Measurements from ENCODE around the gene MBTPS2. TPM values are rescaled to one million over a fixed set of nuclear protein-coding genes. Genes with fewer than 3 reads are reported as not detected.
"Not testable (repeated sequence)": the region's sequence is repeated elsewhere in the genome, so short reads cannot be mapped to it uniquely, and the experiment has no call there.

MBTPS2 gene
- total and polyA plus RNA-seq, 10 donors: 1.0 to 13.3 (median 10.3) TPM

DNA sequence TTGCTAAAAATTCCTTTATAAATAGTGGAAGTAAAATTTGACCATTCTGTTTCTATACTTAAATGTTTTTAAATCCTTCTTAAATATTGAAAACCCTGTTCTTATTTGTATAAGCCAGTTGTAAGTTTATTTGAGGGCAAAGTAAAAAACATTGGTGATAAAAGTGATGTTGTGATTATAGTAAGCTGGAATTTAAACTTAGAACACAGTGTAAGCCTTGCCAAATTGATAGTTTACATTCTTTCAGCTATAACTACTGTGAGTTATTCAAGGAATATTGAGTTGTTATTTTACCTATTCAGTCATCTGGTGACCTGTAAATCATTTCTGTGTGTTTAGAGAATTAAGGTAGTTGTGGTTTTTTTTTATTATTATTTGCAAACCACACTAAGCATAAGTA, 26.0 kb downstream of the MBTPS2 start:
- Histone ChIP-seq H3K27me3 (replicated peaks in 1 of 7) (no peaks in the 10 kb centered on the region), H3K9me3 (no peaks in the 10 kb centered on the region), H3K27ac (no peak overlapping the region), H3K4me1 (no peaks in the 10 kb centered on the region), H3K4me3 (no peak overlapping the region), H3K36me3 (peaks cover 0 to 9% (median 0%) of the 10 kb centered on the region in 6 donors)
- intact Hi-C loops (cut with DNase I; ENCODE audit: low total_unique reads): no loop called here
- DNase-seq: no peak
- no peak for TF ChIP-seq POLR2A (IDR thresholded peaks at IDR 0.05)
- no peak for TF ChIP-seq POLR2AphosphoS5 (IDR thresholded peaks at IDR 0.05)
- TF ChIP-seq, protein P1, sequence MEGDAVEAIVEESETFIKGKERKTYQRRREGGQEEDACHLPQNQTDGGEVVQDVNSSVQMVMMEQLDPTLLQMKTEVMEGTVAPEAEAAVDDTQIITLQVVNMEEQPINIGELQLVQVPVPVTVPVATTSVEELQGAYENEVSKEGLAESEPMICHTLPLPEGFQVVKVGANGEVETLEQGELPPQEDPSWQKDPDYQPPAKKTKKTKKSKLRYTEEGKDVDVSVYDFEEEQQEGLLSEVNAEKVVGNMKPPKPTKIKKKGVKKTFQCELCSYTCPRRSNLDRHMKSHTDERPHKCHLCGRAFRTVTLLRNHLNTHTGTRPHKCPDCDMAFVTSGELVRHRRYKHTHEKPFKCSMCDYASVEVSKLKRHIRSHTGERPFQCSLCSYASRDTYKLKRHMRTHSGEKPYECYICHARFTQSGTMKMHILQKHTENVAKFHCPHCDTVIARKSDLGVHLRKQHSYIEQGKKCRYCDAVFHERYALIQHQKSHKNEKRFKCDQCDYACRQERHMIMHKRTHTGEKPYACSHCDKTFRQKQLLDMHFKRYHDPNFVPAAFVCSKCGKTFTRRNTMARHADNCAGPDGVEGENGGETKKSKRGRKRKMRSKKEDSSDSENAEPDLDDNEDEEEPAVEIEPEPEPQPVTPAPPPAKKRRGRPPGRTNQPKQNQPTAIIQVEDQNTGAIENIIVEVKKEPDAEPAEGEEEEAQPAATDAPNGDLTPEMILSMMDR (IDR thresholded peaks at IDR 0.05 in 8 of 11, conservative IDR thresholded peaks at IDR 0.05 in 3 of 11): no peak

GRCh38 chrX:21870494-21870893, 31.1 kb downstream of the MBTPS2 start:
- H3K4me1 ChIP-seq: no peaks in the 10 kb centered on the region
- H3K36me3 ChIP-seq: peaks cover 0 to 9% (median 0%) of the 10 kb centered on the region in 6 donors
- intact Hi-C loops (cut with DNase I; ENCODE audit: low total_unique reads): no loop called here
- TF ChIP-seq POLR2AphosphoS5 (IDR thresholded peaks at IDR 0.05) (no peak), POLR2A (IDR thresholded peaks at IDR 0.05) (no peak)
- TF ChIP-seq, protein P1 (IDR thresholded peaks at IDR 0.05 in 8 of 11, conservative IDR thresholded peaks at IDR 0.05 in 3 of 11): no peak
- no peak overlapping the region for H3K27ac ChIP-seq
- no peak for DNase-seq
- 80 to 96% (median 83%) methylated on average over 1 of the region's 1 CpG for WGBS, 5 donors
- H3K27me3 ChIP-seq (replicated peaks in 1 of 7): no peaks in the 10 kb centered on the region
- H3K4me3 ChIP-seq: no peak overlapping the region
- no peaks in the 10 kb centered on the region for H3K9me3 ChIP-seq

- Histone ChIP-seq H3K36me3 (peaks cover 0 to 9% (median 0%) of the 10 kb centered on the region in 6 donors), H3K4me3 (no peak overlapping the region), H3K4me1 (no peaks in the 10 kb centered on the region), H3K27me3 (replicated peaks in 1 of 7) (peaks cover 0 to 5% (median 0%) of the 10 kb centered on the region in 7 donors), H3K9me3 (no peaks in the 10 kb centered on the region), H3K27ac (no peak overlapping the region)
- no peak for DNase-seq
- 72 to 90% (median 77%) methylated on average over 4 of the region's 4 CpGs for WGBS, 5 donors
- intact Hi-C loops (cut with DNase I; ENCODE audit: low total_unique reads): no loop called here
- TF ChIP-seq POLR2A (IDR thresholded peaks at IDR 0.05): no peak
- no peak for TF ChIP-seq POLR2AphosphoS5 (IDR thresholded peaks at IDR 0.05)
- TF ChIP-seq, protein P1 (IDR thresholded peaks at IDR 0.05 in 8 of 11, conservative IDR thresholded peaks at IDR 0.05 in 3 of 11): no peak
These were observed 33.8 kb downstream of the MBTPS2 start for GRCh38 chrX:21873063-21873775.

GRCh38 chrX:21874182-21874581, 34.8 kb downstream of the MBTPS2 start:
- not testable (repeated sequence) for H3K27ac ChIP-seq, DNase-seq
- 74 to 94% (median 85%) methylated on average over 3 of the region's 3 CpGs for WGBS, 5 donors

More at GRCh38 chrX:21874182-21874581, 34.8 kb downstream of the MBTPS2 start:
- H3K4me3 ChIP-seq; intact Hi-C loops (cut with DNase I; ENCODE audit: low total_unique reads); H3K9me3 ChIP-seq; H3K27me3 ChIP-seq (replicated peaks in 1 of 7); H3K4me1 ChIP-seq: not testable (repeated sequence)
- peaks cover 0 to 18% (median 0%) of the 10 kb centered on the region in 6 donors for H3K36me3 ChIP-seq
